Measurements from ENCODE around the gene NCCRP1.

GRCh38 chr19:39202998-39203355 is 6.2 kb downstream of the NCCRP1 start:
- TF ChIP-seq CTCF (IDR thresholded peaks at IDR 0.05; ENCODE audit: poor library complexity) (no peak), EZH2 (IDR thresholded peaks at IDR 0.05; ENCODE audit: borderline replicate concordance) (no peak)

Measured in hepatocyte (in vitro differentiated cells).